ENCODE measurements around the gene CCDC6.

GRCh38 chr10:59869594-59869940 lies 36.8 kb downstream of the CCDC6 start:
- TF ChIP-seq EZH2phosphoT487 (IDR thresholded peaks at IDR 0.05; ENCODE audit: insufficient read depth, low read depth), result no peak
- no peak for TF ChIP-seq EZH2 (IDR thresholded peaks at IDR 0.05; ENCODE audit: insufficient read depth, poor library complexity, severe bottlenecking)

Measured in GM23248 (cell line).